GM23248 (cell line): Measurements from ENCODE around the gene CHST11. TPM values are rescaled to one million over a fixed set of nuclear protein-coding genes. Genes with fewer than 3 reads are reported as not detected.

ENCODE experiments used
- DNase-seq: peaks from one replicate; pipeline ENCODE4 v3.0.0-alpha.2; 2015
- H2AFZ ChIP-seq: fragments of 200-600 bp; sonication (generic); 2 replicates; pipeline ENCODE4 v1.6.1; 2016; ENCODE audit warnings: antibody characterized with exemption
- H3F3A ChIP-seq: fragments of 200-600 bp; sonication (generic); 2 replicates; pipeline ENCODE4 v1.6.1; 2016; ENCODE audit warnings: mild to moderate bottlenecking, antibody characterized with exemption, mixed run types; ENCODE audit not compliant: insufficient read depth
- H3K27ac ChIP-seq: fragments of 200-600 bp; sonication (generic); 2 replicates; pipeline ENCODE4 v1.5.1; 2016; ENCODE audit warnings: mild to moderate bottlenecking
- H3K27me3 ChIP-seq: fragments of 200-600 bp; sonication (generic); replicated peaks from 2 replicates; pipeline ENCODE4 v1.6.1; 2016; ENCODE audit warnings: mild to moderate bottlenecking; ENCODE audit not compliant: insufficient read depth
- H3K36me3 ChIP-seq: fragments of 200-600 bp; sonication (generic); 2 replicates; pipeline ENCODE4 v1.6.1; 2016; ENCODE audit warnings: low read depth, mild to moderate bottlenecking
- H3K4me1 ChIP-seq: fragments of 200-600 bp; sonication (generic); 2 replicates; pipeline ENCODE4 v1.6.1; 2016; ENCODE audit warnings: mild to moderate bottlenecking; ENCODE audit not compliant: insufficient read depth
- H3K4me2 ChIP-seq: fragments of 200-600 bp; sonication (generic); one replicate; pipeline ENCODE4 v1.6.1; 2016; ENCODE audit warnings: mild to moderate bottlenecking; ENCODE audit not compliant: unreplicated experiment
- H3K4me3 ChIP-seq: fragments of 200-600 bp; sonication (generic); 2 replicates; pipeline ENCODE4 v1.5.1; 2016; ENCODE audit warnings: mild to moderate bottlenecking
- H3K79me2 ChIP-seq: fragments of 200-600 bp; sonication (generic); 2 replicates; pipeline ENCODE4 v1.6.1; 2016; ENCODE audit warnings: mild to moderate bottlenecking; ENCODE audit not compliant: insufficient read depth
- H3K9ac ChIP-seq: fragments of 200-600 bp; sonication (generic); 2 replicates; pipeline ENCODE4 v1.6.1; 2016; ENCODE audit warnings: mild to moderate bottlenecking
- H3K9me2 ChIP-seq: fragments of 200-600 bp; sonication (generic); 2 replicates; pipeline ENCODE4 v1.6.1; 2016; ENCODE audit warnings: mixed run types, mild to moderate bottlenecking, moderate library complexity; ENCODE audit not compliant: insufficient read depth
- H3K9me3 ChIP-seq: fragments of 200-600 bp; sonication (generic); one replicate; pipeline ENCODE4 v1.6.1; 2017; ENCODE audit warnings: low read depth
- H4K20me1 ChIP-seq: fragments of 200-600 bp; sonication (generic); 2 replicates; pipeline ENCODE4 v1.6.0; 2016; ENCODE audit not compliant: insufficient read depth
- EZH2 ChIP-seq: fragments of 200-600 bp; sonication (generic); IDR thresholded peaks from 2 replicates; pipeline ENCODE4 v1.6.1; 2018; ENCODE audit warnings: antibody characterized with exemption, mild to moderate bottlenecking; ENCODE audit not compliant: insufficient read depth, poor library complexity, severe bottlenecking
- EZH2phosphoT487 ChIP-seq: fragments of 200-600 bp; sonication (generic); IDR thresholded peaks from 2 replicates; pipeline ENCODE4 v1.6.1; 2018; ENCODE audit warnings: antibody characterized with exemption, moderate library complexity, mild to moderate bottlenecking, low read depth; ENCODE audit not compliant: insufficient read depth
- whole genome bisulfite sequencing, 2 experiments: methylation state at CpG; one replicate each; pipeline ENCODE4 v1.1.6; 2015 to 2017; ENCODE audit warnings: low lambda C conversion rate in 2 of 2, low coverage in 1 of 2; ENCODE audit errors: missing lambda C conversion rate in 2 of 2; 5-methylcytosine and 5-hydroxymethylcytosine counted together
- in situ Hi-C: fragments of 300-500 bp; cut with MboI; formaldehyde crosslinking; loops from 2 replicates; pipeline ENCODE4 v1.15.0; 2020
- polyA plus RNA-seq: library from polyadenylated mRNA; unstranded; fragments of >200 nt; fragmentation: Nextera tagmentation; extraction: Ambion mirVana; gene quantifications from 2 replicates; pipeline ENCODE4 v1.2.1, GENCODE V29; 2016
- total RNA-seq: library from RNA; depleted of rRNA; stranded (reverse); fragments of >200 nt; shearing (Covaris generic); gene quantifications from 2 replicates; pipeline ENCODE4 v1.2.3, GENCODE V29; 2014

CHST11 gene
- total and polyA plus RNA-seq, 2 experiments from 2014 or later = 3.7 to 5.4 TPM

DNA sequence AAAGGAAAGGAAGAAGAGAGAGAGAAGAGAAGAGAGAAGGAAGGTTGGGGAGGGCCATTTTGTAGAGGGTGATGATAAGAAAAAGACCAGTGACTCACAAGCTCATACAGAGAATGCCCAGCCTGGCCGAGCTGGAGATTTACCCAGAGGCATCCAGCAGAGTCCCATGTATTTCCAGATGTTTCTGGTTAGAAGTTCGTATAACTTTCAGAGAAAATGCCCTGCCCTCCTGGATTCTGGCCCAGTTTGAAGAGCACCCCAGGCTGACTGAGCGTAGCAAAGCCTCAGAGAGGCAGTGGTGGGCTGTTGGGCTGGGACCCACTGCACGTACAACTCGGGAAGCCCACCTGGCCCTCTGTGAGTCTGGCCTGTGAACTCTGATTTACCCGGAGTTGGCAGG lies 279.6 kb downstream of the CHST11 start:
- 6 to 10% methylated on average over 6 of the region's 6 CpGs for WGBS, 2 experiments
- DNase-seq = peak; percentile 95
- Histone ChIP-seq H4K20me1 (no peaks in the 10 kb centered on the region), H3K9me2 (no peaks in the 10 kb centered on the region), H3K27me3 (no peaks in the 10 kb centered on the region), H3K9ac (0 out of 2 replicates have a peak overlapping the region, but pooled peaks have one; percentile 7), H3K27ac (peak overlapping the region; percentile 23; the same call in 1 of the 2 replicates), H3K4me2 (peak overlapping the region; percentile 54), H3K36me3 (no peaks in the 10 kb centered on the region), H3K79me2 (no peaks in the 10 kb centered on the region), H3F3A (peaks cover 4% of the 10 kb centered on the region), H2AFZ (peak overlapping the region; percentile 63), H3K4me1 (peaks cover 12% of the 10 kb centered on the region), H3K4me3 (no peak overlapping the region), H3K9me3 (no peaks in the 10 kb centered on the region)
- TF ChIP-seq EZH2phosphoT487 (no peak), EZH2 (no peak)
- in situ Hi-C loops = no loop called here

GRCh38 chr12:104737113-104737512 lies 280.4 kb downstream of the CHST11 start:
- in situ Hi-C loops = no loop called here
- Histone ChIP-seq H3K36me3 (no peaks in the 10 kb centered on the region), H3K4me2 (no peak overlapping the region), H3K9me2 (no peaks in the 10 kb centered on the region), H3K79me2 (no peaks in the 10 kb centered on the region), H3K9ac (no peak overlapping the region), H3K27me3 (no peaks in the 10 kb centered on the region), H3K4me3 (no peak overlapping the region), H3K9me3 (no peaks in the 10 kb centered on the region), H3K27ac (no peak overlapping the region), H3F3A (peaks cover 4% of the 10 kb centered on the region), H3K4me1 (peaks cover 12% of the 10 kb centered on the region), H4K20me1 (no peaks in the 10 kb centered on the region), H2AFZ (no peak overlapping the region)
- 61 to 66% methylated on average over 7 of the region's 7 CpGs for WGBS, 2 experiments
- no peak for TF ChIP-seq EZH2
- DNase-seq = no peak

GRCh38 chr12:104737791-104738301 lies 281.1 kb downstream of the CHST11 start:
- Histone ChIP-seq H3K36me3 (no peaks in the 10 kb centered on the region), H2AFZ (no peak overlapping the region), H3K27me3 (no peaks in the 10 kb centered on the region), H3K9me2 (no peaks in the 10 kb centered on the region), H3K9me3 (no peaks in the 10 kb centered on the region), H3K9ac (no peak overlapping the region), H3K4me2 (no peak overlapping the region), H3K4me3 (no peak overlapping the region), H4K20me1 (no peaks in the 10 kb centered on the region), H3K27ac (no peak overlapping the region), H3K4me1 (peaks cover 12% of the 10 kb centered on the region), H3F3A (peaks cover 4% of the 10 kb centered on the region), H3K79me2 (no peaks in the 10 kb centered on the region)
- in situ Hi-C loops = no loop called here
- TF ChIP-seq EZH2 (no peak), EZH2phosphoT487 (no peak)
- 77 to 81% methylated on average over 13 of the region's 13 CpGs for WGBS, 2 experiments
- DNase-seq = no peak

- H3K4me1 ChIP-seq = peaks cover 12% of the 10 kb centered on the region
- H3K9ac ChIP-seq = no peak overlapping the region
- H3K36me3 ChIP-seq = no peaks in the 10 kb centered on the region
- no peak overlapping the region for H3K27ac ChIP-seq
- no peaks in the 10 kb centered on the region for H3K9me3 ChIP-seq
- no peak for DNase-seq
- peaks cover 4% of the 10 kb centered on the region for H3F3A ChIP-seq
- H3K79me2 ChIP-seq = no peaks in the 10 kb centered on the region
- no peak overlapping the region for H3K4me2 ChIP-seq
- no peaks in the 10 kb centered on the region for H4K20me1 ChIP-seq
- in situ Hi-C loops = no loop called here
- H3K9me2 ChIP-seq = no peaks in the 10 kb centered on the region
- TF ChIP-seq EZH2 = no peak
- TF ChIP-seq EZH2phosphoT487 = no peak
- H3K27me3 ChIP-seq = no peaks in the 10 kb centered on the region
- no peak overlapping the region for H2AFZ ChIP-seq
- WGBS, 2 experiments = 77 to 85% methylated on average over 8 of the region's 8 CpGs
- no peak overlapping the region for H3K4me3 ChIP-seq
Measured at GRCh38 chr12:104738331-104738730, 281.6 kb downstream of the CHST11 start.
